Measurements from ENCODE around the gene SLC26A8.
"Not testable (repeated sequence)": the region's sequence is repeated elsewhere in the genome, so short reads cannot be mapped to it uniquely, and the experiment has no call there.

SLC26A8 gene

DNA sequence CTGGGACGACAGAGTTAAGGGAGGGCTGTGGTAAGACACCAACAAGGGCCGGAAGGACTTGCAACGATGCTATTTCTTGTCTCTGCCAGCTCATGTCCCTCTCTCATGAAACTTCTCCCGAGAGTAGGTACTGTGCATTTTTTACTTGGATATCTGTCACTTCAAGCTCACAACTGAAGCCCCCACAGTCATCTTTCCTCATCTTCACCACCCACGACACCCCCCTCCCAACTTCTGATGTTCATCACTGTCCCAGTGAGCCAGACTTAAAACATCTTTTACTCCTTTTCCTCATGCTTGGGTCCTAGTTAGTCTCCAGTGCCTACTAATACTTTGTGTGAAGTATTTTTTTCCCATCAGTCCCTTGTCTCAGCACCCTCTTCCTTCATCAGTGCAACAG, 68.9 kb downstream of the SLC26A8 start:
- no peaks in the 10 kb centered on the region for H3K4me1 ChIP-seq (ENCODE audit: control insufficient read depth in 2 of 2, insufficient read depth in 2 of 2, low read length in 2 of 2)
- no peak overlapping the region for H3K9ac ChIP-seq (ENCODE audit: low read depth in 1 of 2, low read length in 2 of 2)
- no peak overlapping the region for H3K27ac ChIP-seq (ENCODE audit: low read depth in 2 of 2, low read length in 2 of 2)
- H3K36me3 ChIP-seq (ENCODE audit: control insufficient read depth in 2 of 2, insufficient read depth in 2 of 2, low read length in 2 of 2) = no peaks in the 10 kb centered on the region
- H3K4me3 ChIP-seq (ENCODE audit: low read length in 2 of 2) = no peak overlapping the region
- H3K9me3 ChIP-seq (ENCODE audit: control insufficient read depth in 2 of 2, low read length in 2 of 2) = no peaks in the 10 kb centered on the region
- H3K27me3 ChIP-seq (ENCODE audit: control insufficient read depth in 2 of 2, insufficient read depth in 2 of 2, low read length in 2 of 2) = peaks cover 0 to 2% of the 10 kb centered on the region in 2 donors

- Histone ChIP-seq H3K9me3 (ENCODE audit: control insufficient read depth in 2 of 2, low read length in 2 of 2) (no peaks in the 10 kb centered on the region), H3K9ac (ENCODE audit: low read depth in 1 of 2, low read length in 2 of 2) (no peak overlapping the region), H3K4me1 (ENCODE audit: control insufficient read depth in 2 of 2, insufficient read depth in 2 of 2, low read length in 2 of 2) (no peaks in the 10 kb centered on the region)
Observed at GRCh38 chr6:35955071-35955470, 69.4 kb downstream of the SLC26A8 start.

GRCh38 chr6:35954333-35954732, 70.1 kb downstream of the SLC26A8 start:
- H3K36me3 ChIP-seq (ENCODE audit: control insufficient read depth in 2 of 2, insufficient read depth in 2 of 2, low read length in 2 of 2) = no peaks in the 10 kb centered on the region
- H3K27me3 ChIP-seq (ENCODE audit: control insufficient read depth in 2 of 2, insufficient read depth in 2 of 2, low read length in 2 of 2) = peaks cover 0 to 2% of the 10 kb centered on the region in 2 donors
- no peaks in the 10 kb centered on the region for H3K9me3 ChIP-seq (ENCODE audit: control insufficient read depth in 2 of 2, low read length in 2 of 2)
- H3K4me1 ChIP-seq (ENCODE audit: control insufficient read depth in 2 of 2, insufficient read depth in 2 of 2, low read length in 2 of 2) = no peaks in the 10 kb centered on the region
- no peak overlapping the region for H3K27ac ChIP-seq (ENCODE audit: low read depth in 2 of 2, low read length in 2 of 2)
- no peak overlapping the region for H3K4me3 ChIP-seq (ENCODE audit: low read length in 2 of 2)
- no peak overlapping the region for H3K9ac ChIP-seq (ENCODE audit: low read depth in 1 of 2, low read length in 2 of 2)

More at GRCh38 chr6:35955071-35955470, 69.4 kb downstream of the SLC26A8 start:
- peaks cover 0 to 2% of the 10 kb centered on the region in 2 donors for H3K27me3 ChIP-seq (ENCODE audit: control insufficient read depth in 2 of 2, insufficient read depth in 2 of 2, low read length in 2 of 2)
- no peaks in the 10 kb centered on the region for H3K36me3 ChIP-seq (ENCODE audit: control insufficient read depth in 2 of 2, insufficient read depth in 2 of 2, low read length in 2 of 2)
- no peak overlapping the region for H3K27ac ChIP-seq (ENCODE audit: low read depth in 2 of 2, low read length in 2 of 2)
- no peak overlapping the region for H3K4me3 ChIP-seq (ENCODE audit: low read length in 2 of 2)

- Histone ChIP-seq H3K27ac (ENCODE audit: low read depth in 2 of 2, low read length in 2 of 2) (no peak overlapping the region), H3K4me1 (ENCODE audit: control insufficient read depth in 2 of 2, insufficient read depth in 2 of 2, low read length in 2 of 2) (peaks cover 0 to 3% of the 10 kb centered on the region in 2 donors), H3K9ac (ENCODE audit: low read depth in 1 of 2, low read length in 2 of 2) (no peak overlapping the region), H3K9me3 (ENCODE audit: control insufficient read depth in 2 of 2, low read length in 2 of 2) (no peaks in the 10 kb centered on the region), H3K27me3 (ENCODE audit: control insufficient read depth in 2 of 2, insufficient read depth in 2 of 2, low read length in 2 of 2) (no peaks in the 10 kb centered on the region), H3K4me3 (ENCODE audit: low read length in 2 of 2) (no peak overlapping the region), H3K36me3 (ENCODE audit: control insufficient read depth in 2 of 2, insufficient read depth in 2 of 2, low read length in 2 of 2) (no peaks in the 10 kb centered on the region)
Observed at GRCh38 chr6:35948725-35949124, 75.7 kb downstream of the SLC26A8 start.

GRCh38 chr6:35945650-35946025, 78.8 kb downstream of the SLC26A8 start:
- Histone ChIP-seq H3K27ac (ENCODE audit: low read depth in 2 of 2, low read length in 2 of 2) (no peak overlapping the region), H3K36me3 (ENCODE audit: control insufficient read depth in 2 of 2, insufficient read depth in 2 of 2, low read length in 2 of 2) (no peaks in the 10 kb centered on the region), H3K27me3 (ENCODE audit: control insufficient read depth in 2 of 2, insufficient read depth in 2 of 2, low read length in 2 of 2) (peaks cover 0 to 1% of the 10 kb centered on the region in 2 donors), H3K9me3 (ENCODE audit: control insufficient read depth in 2 of 2, low read length in 2 of 2) (no peaks in the 10 kb centered on the region), H3K4me1 (ENCODE audit: control insufficient read depth in 2 of 2, insufficient read depth in 2 of 2, low read length in 2 of 2) (peaks cover under 1 to 14% of the 10 kb centered on the region in 2 donors), H3K4me3 (ENCODE audit: low read length in 2 of 2) (no peak overlapping the region), H3K9ac (ENCODE audit: low read depth in 1 of 2, low read length in 2 of 2) (no peak overlapping the region)

DNA sequence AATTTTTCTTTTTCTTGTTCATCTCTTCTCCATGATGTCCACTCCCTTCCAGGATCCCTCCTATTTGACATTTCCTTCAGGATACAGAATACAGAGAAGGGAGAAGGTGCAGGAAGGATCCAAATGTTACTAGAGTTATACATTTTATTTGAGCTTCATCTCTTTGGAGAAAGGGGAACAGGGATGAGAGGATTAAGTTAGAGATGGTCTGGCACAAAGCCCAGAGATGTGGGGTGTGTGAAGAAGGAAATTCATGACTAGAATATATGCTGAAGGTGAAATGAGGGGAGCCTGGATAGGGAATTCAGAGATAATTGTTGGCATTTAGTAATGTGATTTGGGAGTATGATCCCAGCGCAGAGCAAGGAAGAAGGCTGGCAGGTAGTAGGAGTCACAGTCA, 81.1 kb downstream of the SLC26A8 start:
- Histone ChIP-seq H3K36me3 (ENCODE audit: control insufficient read depth in 2 of 2, insufficient read depth in 2 of 2, low read length in 2 of 2) (no peaks in the 10 kb centered on the region), H3K4me3 (ENCODE audit: low read length in 2 of 2) (no peak overlapping the region), H3K9ac (ENCODE audit: low read depth in 1 of 2, low read length in 2 of 2) (no peak overlapping the region), H3K4me1 (ENCODE audit: control insufficient read depth in 2 of 2, insufficient read depth in 2 of 2, low read length in 2 of 2) (peaks cover 4 to 17% of the 10 kb centered on the region in 2 donors), H3K9me3 (ENCODE audit: control insufficient read depth in 2 of 2, low read length in 2 of 2) (no peaks in the 10 kb centered on the region), H3K27me3 (ENCODE audit: control insufficient read depth in 2 of 2, insufficient read depth in 2 of 2, low read length in 2 of 2) (peaks cover 0 to 1% of the 10 kb centered on the region in 2 donors), H3K27ac (ENCODE audit: low read depth in 2 of 2, low read length in 2 of 2) (no peak overlapping the region)

DNA sequence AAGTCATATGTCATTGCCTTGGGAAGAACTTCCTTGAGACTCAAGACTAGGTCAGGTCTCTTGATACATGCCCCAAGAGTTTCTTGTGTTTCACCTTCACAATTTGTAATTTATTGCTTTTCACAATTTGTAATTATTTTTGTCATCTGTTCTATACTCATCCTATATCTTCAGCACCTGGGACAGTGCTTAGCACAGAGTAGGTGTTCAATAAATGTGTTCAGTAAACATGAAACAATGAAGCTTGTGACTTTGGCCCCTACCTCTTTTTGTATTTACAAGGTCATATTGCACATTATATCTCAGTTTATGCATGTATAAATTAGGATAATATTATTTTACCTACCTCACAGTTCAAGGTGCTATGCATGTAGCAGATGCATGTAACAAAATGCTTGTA, 82.1 kb downstream of the SLC26A8 start:
- peaks cover 0 to 1% of the 10 kb centered on the region in 2 donors for H3K27me3 ChIP-seq (ENCODE audit: control insufficient read depth in 2 of 2, insufficient read depth in 2 of 2, low read length in 2 of 2)

DNA sequence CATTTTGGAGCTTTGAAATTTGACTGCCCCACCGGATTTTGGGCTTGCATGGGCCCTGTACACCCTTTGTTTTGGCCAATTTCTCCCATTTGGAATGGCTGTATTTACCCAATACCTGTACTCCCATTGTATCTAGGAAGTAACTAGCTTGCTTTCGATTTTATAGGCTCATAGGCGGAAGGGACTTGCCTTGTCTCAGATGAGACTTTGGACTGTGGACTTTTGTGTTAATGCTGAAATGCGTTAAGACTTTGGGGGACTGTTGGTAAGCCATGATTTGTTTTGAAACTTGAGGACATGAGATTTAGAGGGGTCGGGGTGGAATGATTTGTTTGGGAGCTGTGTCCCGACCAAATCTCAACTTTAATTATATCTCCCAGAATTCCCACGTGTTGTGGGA, 83.3 kb downstream of the SLC26A8 start:
- peak overlapping the region in 1 of 2 donors; percentile 33 for H3K4me3 ChIP-seq (ENCODE audit: low read length in 2 of 2)
- H3K9me3 ChIP-seq (ENCODE audit: control insufficient read depth in 2 of 2, low read length in 2 of 2); H3K27me3 ChIP-seq (ENCODE audit: control insufficient read depth in 2 of 2, insufficient read depth in 2 of 2, low read length in 2 of 2); H3K36me3 ChIP-seq (ENCODE audit: control insufficient read depth in 2 of 2, insufficient read depth in 2 of 2, low read length in 2 of 2); H3K9ac ChIP-seq (ENCODE audit: low read depth in 1 of 2, low read length in 2 of 2): not testable (repeated sequence)
- H3K27ac ChIP-seq (ENCODE audit: low read depth in 2 of 2, low read length in 2 of 2) = peak overlapping the region; percentile 16 to 39
- peaks cover 4 to 17% of the 10 kb centered on the region in 2 donors for H3K4me1 ChIP-seq (ENCODE audit: control insufficient read depth in 2 of 2, insufficient read depth in 2 of 2, low read length in 2 of 2)

More for the DNA sequence above, 82.1 kb downstream of the SLC26A8 start:
- no peaks in the 10 kb centered on the region for H3K36me3 ChIP-seq (ENCODE audit: control insufficient read depth in 2 of 2, insufficient read depth in 2 of 2, low read length in 2 of 2)
- H3K4me3 ChIP-seq (ENCODE audit: low read length in 2 of 2) = no peak overlapping the region
- no peak overlapping the region for H3K9ac ChIP-seq (ENCODE audit: low read depth in 1 of 2, low read length in 2 of 2)
- H3K27ac ChIP-seq (ENCODE audit: low read depth in 2 of 2, low read length in 2 of 2) = no peak overlapping the region
- H3K9me3 ChIP-seq (ENCODE audit: control insufficient read depth in 2 of 2, low read length in 2 of 2) = no peaks in the 10 kb centered on the region
- H3K4me1 ChIP-seq (ENCODE audit: control insufficient read depth in 2 of 2, insufficient read depth in 2 of 2, low read length in 2 of 2) = peaks cover 4 to 17% of the 10 kb centered on the region in 2 donors

- H3K4me3 ChIP-seq (ENCODE audit: low read length in 2 of 2); H3K27me3 ChIP-seq (ENCODE audit: control insufficient read depth in 2 of 2, insufficient read depth in 2 of 2, low read length in 2 of 2); H3K36me3 ChIP-seq (ENCODE audit: control insufficient read depth in 2 of 2, insufficient read depth in 2 of 2, low read length in 2 of 2); H3K27ac ChIP-seq (ENCODE audit: low read depth in 2 of 2, low read length in 2 of 2); H3K9me3 ChIP-seq (ENCODE audit: control insufficient read depth in 2 of 2, low read length in 2 of 2); H3K9ac ChIP-seq (ENCODE audit: low read depth in 1 of 2, low read length in 2 of 2): not testable (repeated sequence)
- peaks cover 4 to 14% of the 10 kb centered on the region in 2 donors for H3K4me1 ChIP-seq (ENCODE audit: control insufficient read depth in 2 of 2, insufficient read depth in 2 of 2, low read length in 2 of 2)
Observed at GRCh38 chr6:35940014-35940413, 84.4 kb downstream of the SLC26A8 start.

- not testable (repeated sequence) for H3K36me3 ChIP-seq (ENCODE audit: control insufficient read depth in 2 of 2, insufficient read depth in 2 of 2, low read length in 2 of 2); H3K27ac ChIP-seq (ENCODE audit: low read depth in 2 of 2, low read length in 2 of 2); H3K9ac ChIP-seq (ENCODE audit: low read depth in 1 of 2, low read length in 2 of 2); H3K9me3 ChIP-seq (ENCODE audit: control insufficient read depth in 2 of 2, low read length in 2 of 2); H3K27me3 ChIP-seq (ENCODE audit: control insufficient read depth in 2 of 2, insufficient read depth in 2 of 2, low read length in 2 of 2); H3K4me3 ChIP-seq (ENCODE audit: low read length in 2 of 2)
- peaks cover 4 to 14% of the 10 kb centered on the region in 2 donors for H3K4me1 ChIP-seq (ENCODE audit: control insufficient read depth in 2 of 2, insufficient read depth in 2 of 2, low read length in 2 of 2)
Observed at GRCh38 chr6:35939259-35939658, 85.2 kb downstream of the SLC26A8 start.
